ENCODE measurements around the gene COPE. TPM values are rescaled to one million over a fixed set of nuclear protein-coding genes. Genes with fewer than 3 reads are reported as not detected.
"Not testable (repeated sequence)": the region's sequence is repeated elsewhere in the genome, so short reads cannot be mapped to it uniquely, and the experiment has no call there.

Gene COPE
- total RNA-seq, 1 experiment from 2014 or later: 221 TPM

- BruUV-seq (replicated peaks): no TSS peak
- H3K9me3 ChIP-seq (ENCODE audit: insufficient read depth, low read depth): no peaks in the 10 kb centered on the region
- H3K27me3 ChIP-seq (ENCODE audit: insufficient read depth, low read depth): no peaks in the 10 kb centered on the region
- H3K27ac ChIP-seq: no peak overlapping the region
- POLR2A ChIA-PET (ENCODE audit: unreplicated experiment): no interaction called here
- no peak overlapping the region for H3K4me3 ChIP-seq
- H3K79me2 ChIP-seq (ENCODE audit: low read depth): no peaks in the 10 kb centered on the region
- peaks cover 8% of the 10 kb centered on the region; the same call in 1 of the 2 replicates for H3F3A ChIP-seq (ENCODE audit: insufficient read depth, low read depth)
- no peak overlapping the region for H3K4me2 ChIP-seq
- CTCF ChIA-PET: no interaction called here
- no peaks in the 10 kb centered on the region for H3K9me2 ChIP-seq (ENCODE audit: insufficient read depth)
- no peaks in the 10 kb centered on the region for H4K20me1 ChIP-seq (ENCODE audit: insufficient read depth)
- no peaks in the 10 kb centered on the region for H3K36me3 ChIP-seq (ENCODE audit: low read depth)
- no peak for DNase-seq
- no peak overlapping the region for H2AFZ ChIP-seq
- intact Hi-C loops (cut with micrococcal nuclease; ENCODE audit: unreplicated experiment): no loop called here
- H3K4me1 ChIP-seq (replicated peaks; ENCODE audit: insufficient read depth): no peaks in the 10 kb centered on the region
- TF ChIP-seq CTCF (conservative IDR thresholded peaks at IDR 0.05) (no peak), EZH2 (IDR thresholded peaks at IDR 0.05; ENCODE audit: low read depth) (no peak)
Observed at GRCh38 chr19:18960370-18960769, 41.2 kb upstream of the COPE start.

- Histone ChIP-seq H3K79me2 (ENCODE audit: low read depth) (no peaks in the 10 kb centered on the region), H3K4me2 (no peak overlapping the region), H3K9me2 (ENCODE audit: insufficient read depth) (no peaks in the 10 kb centered on the region), H3K4me3 (no peak overlapping the region), H3K27ac (no peak overlapping the region), H3K9me3 (ENCODE audit: insufficient read depth, low read depth) (no peaks in the 10 kb centered on the region), H4K20me1 (ENCODE audit: insufficient read depth) (no peaks in the 10 kb centered on the region), H3K36me3 (ENCODE audit: low read depth) (no peaks in the 10 kb centered on the region), H3K4me1 (replicated peaks; ENCODE audit: insufficient read depth) (peaks cover 31% of the 10 kb centered on the region), H3K27me3 (ENCODE audit: insufficient read depth, low read depth) (no peaks in the 10 kb centered on the region), H3F3A (ENCODE audit: insufficient read depth, low read depth) (peaks cover 45% of the 10 kb centered on the region), H2AFZ (no peak overlapping the region)
- no peak for DNase-seq
- CTCF ChIA-PET: no interaction called here
- BruUV-seq (replicated peaks): no TSS peak
- TF ChIP-seq EZH2 (IDR thresholded peaks at IDR 0.05; ENCODE audit: low read depth) (no peak), CTCF (conservative IDR thresholded peaks at IDR 0.05) (no peak)
- POLR2A ChIA-PET (ENCODE audit: unreplicated experiment): no interaction called here
- intact Hi-C loops (cut with micrococcal nuclease; ENCODE audit: unreplicated experiment): no loop called here
Observed at GRCh38 chr19:18955042-18955441, 35.9 kb upstream of the COPE start.

GRCh38 chr19:18954094-18954493 is 34.9 kb upstream of the COPE start:
- no peak overlapping the region for H3K4me3 ChIP-seq
- ChIA-PET POLR2A (ENCODE audit: unreplicated experiment) (no interaction called here), CTCF (no interaction called here)
- no peaks in the 10 kb centered on the region for H3K9me2 ChIP-seq (ENCODE audit: insufficient read depth)
- no TSS peak for BruUV-seq (replicated peaks)
- H3K27ac ChIP-seq: no peak overlapping the region
- no peak overlapping the region for H3K4me2 ChIP-seq
- intact Hi-C loops (cut with micrococcal nuclease; ENCODE audit: unreplicated experiment): no loop called here
- no peaks in the 10 kb centered on the region for H3K36me3 ChIP-seq (ENCODE audit: low read depth)
- H3F3A ChIP-seq (ENCODE audit: insufficient read depth, low read depth): peaks cover 50% of the 10 kb centered on the region
- peaks cover 31% of the 10 kb centered on the region for H3K4me1 ChIP-seq (replicated peaks; ENCODE audit: insufficient read depth)
- H2AFZ ChIP-seq: no peak overlapping the region
- H4K20me1 ChIP-seq (ENCODE audit: insufficient read depth): no peaks in the 10 kb centered on the region
- no peak for TF ChIP-seq CTCF (conservative IDR thresholded peaks at IDR 0.05)
- no peaks in the 10 kb centered on the region for H3K9me3 ChIP-seq (ENCODE audit: insufficient read depth, low read depth)
- no peaks in the 10 kb centered on the region for H3K27me3 ChIP-seq (ENCODE audit: insufficient read depth, low read depth)
- no peaks in the 10 kb centered on the region for H3K79me2 ChIP-seq (ENCODE audit: low read depth)
- no peak for DNase-seq

- H3K4me3 ChIP-seq; H3K9me2 ChIP-seq (ENCODE audit: insufficient read depth); POLR2A ChIA-PET (ENCODE audit: unreplicated experiment); intact Hi-C loops (cut with micrococcal nuclease; ENCODE audit: unreplicated experiment); H3K36me3 ChIP-seq (ENCODE audit: low read depth); H3K79me2 ChIP-seq (ENCODE audit: low read depth); BruUV-seq (replicated peaks); H3K27me3 ChIP-seq (ENCODE audit: insufficient read depth, low read depth); H4K20me1 ChIP-seq (ENCODE audit: insufficient read depth); H3K9me3 ChIP-seq (ENCODE audit: insufficient read depth, low read depth): not testable (repeated sequence)
- H2AFZ ChIP-seq: peak overlapping the region; percentile 58
- CTCF ChIA-PET: interaction anchor here (0.7 kb wide), 3 partner anchors 86 to 370 kb away, joined by 9 to 23 read pairs (median 21); no protein-coding TSS in a partner anchor
- peaks cover 31% of the 10 kb centered on the region for H3K4me1 ChIP-seq (replicated peaks; ENCODE audit: insufficient read depth)
- H3K27ac ChIP-seq: peak overlapping the region; percentile 75
- DNase-seq: peak; percentile 39 to 74
- peak overlapping the region; percentile 60 for H3K4me2 ChIP-seq
- peaks cover 48% of the 10 kb centered on the region for H3F3A ChIP-seq (ENCODE audit: insufficient read depth, low read depth)
Observed at GRCh38 chr19:18952364-18953003, 33.3 kb upstream of the COPE start.

Data from PC-9 (cell line).